ENCODE data around the gene TMC1.

The TMC1 gene

GRCh38 chr9:72685911-72686310 is 164.5 kb downstream of the TMC1 start:
- DNase-seq, result no peak

DNA sequence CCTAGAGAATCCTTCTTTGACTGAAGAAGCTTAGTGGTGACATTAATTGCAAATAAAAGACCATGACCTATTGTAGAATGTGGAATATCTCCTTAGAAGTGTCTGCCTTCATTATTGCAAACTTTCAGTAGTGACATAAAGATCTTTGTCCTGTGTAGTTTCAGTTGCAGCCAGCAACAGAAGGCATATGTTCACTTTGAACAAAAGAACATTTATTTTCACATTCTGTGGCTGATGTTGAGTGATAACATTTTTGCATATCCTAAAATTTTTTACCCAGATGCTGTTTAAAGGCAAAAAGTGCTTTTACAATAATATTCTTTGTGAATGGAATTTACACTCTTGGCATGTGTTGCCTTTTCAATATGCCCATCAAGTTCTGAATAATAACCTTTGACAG is 165.9 kb downstream of the TMC1 start:
- no peak for DNase-seq

GRCh38 chr9:72691671-72692070 is 170.3 kb downstream of the TMC1 start:
- no peak for DNase-seq

- no peak for DNase-seq
Observed at GRCh38 chr9:72695365-72695764, 174.0 kb downstream of the TMC1 start.

DNA sequence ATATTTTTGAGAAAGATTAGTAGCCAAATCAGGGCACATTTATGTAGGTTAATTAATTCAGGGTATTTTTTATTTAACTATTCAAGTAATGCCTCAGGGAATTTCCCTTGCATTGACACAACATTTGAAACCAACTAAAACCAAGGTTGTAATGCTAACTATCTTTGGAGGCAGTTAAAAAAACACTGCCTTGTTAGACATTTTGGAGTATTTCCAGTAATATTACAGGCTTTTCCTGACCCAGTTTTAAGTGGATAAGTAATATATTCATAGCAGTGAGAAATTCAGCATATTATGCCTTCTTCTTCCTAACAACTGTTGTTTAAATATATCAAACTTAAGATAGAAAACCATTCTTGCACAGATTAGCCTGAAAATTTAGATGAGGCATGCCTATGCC is 175.1 kb downstream of the TMC1 start:
- DNase-seq, result no peak

GRCh38 chr9:72701510-72701909 is 180.1 kb downstream of the TMC1 start:
- no peak for DNase-seq

- DNase-seq, result no peak
Observed at GRCh38 chr9:72703574-72703973, 182.2 kb downstream of the TMC1 start.

- DNase-seq, result no peak
Observed at GRCh38 chr9:72704688-72705375, 183.4 kb downstream of the TMC1 start.

DNA sequence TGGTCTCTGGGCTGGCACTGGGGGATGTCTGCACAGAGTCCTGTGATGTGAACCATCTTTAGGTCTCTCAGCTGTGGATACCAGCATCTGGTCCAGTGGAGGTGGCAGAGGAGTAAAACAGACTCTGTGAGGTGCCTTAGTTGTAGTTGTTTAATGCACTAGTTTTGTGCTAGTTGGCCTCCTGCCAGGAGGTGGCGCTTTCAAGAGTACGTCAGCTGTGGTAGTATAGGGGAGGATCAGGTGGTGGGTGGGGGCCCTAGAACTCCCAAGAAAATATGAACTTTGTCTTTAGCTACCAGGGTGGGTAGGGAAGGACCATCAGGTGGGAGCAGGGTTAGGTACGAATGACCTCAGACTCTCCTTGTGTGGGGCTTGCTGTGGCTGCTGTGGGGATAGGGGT is 197.1 kb downstream of the TMC1 start:
- DNase-seq, result no peak

- DNase-seq, result no peak
Observed at GRCh38 chr9:72721067-72721466, 199.7 kb downstream of the TMC1 start.

- DNase-seq, result no peak
Observed at GRCh38 chr9:72726947-72727346, 205.5 kb downstream of the TMC1 start.

GRCh38 chr9:72728031-72728770 is 206.8 kb downstream of the TMC1 start:
- DNase-seq, result no peak

GRCh38 chr9:72733895-72734294 is 212.5 kb downstream of the TMC1 start:
- DNase-seq, result no peak

DNA sequence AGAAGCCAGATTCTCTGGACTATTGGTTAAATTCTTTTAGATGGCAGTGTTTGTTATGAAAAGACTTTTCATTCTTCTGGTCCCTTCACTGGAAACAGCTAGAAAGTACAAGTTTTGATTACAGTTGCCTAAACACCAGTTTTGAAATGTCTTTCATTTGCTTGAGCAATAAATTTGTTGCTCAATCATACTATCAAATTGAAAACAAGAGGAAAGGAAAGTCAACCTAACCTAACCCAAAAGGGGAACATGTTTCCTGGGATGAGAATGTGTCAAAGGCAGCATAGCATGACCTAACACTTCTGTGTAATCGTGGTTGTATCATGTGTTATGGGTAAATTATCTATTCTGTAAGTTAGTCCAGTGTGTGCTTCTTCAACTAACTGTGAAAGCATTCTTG is 213.2 kb downstream of the TMC1 start:
- DNase-seq, result no peak

- DNase-seq, result no peak
Observed at GRCh38 chr9:72743836-72744235, 222.4 kb downstream of the TMC1 start.

DNA sequence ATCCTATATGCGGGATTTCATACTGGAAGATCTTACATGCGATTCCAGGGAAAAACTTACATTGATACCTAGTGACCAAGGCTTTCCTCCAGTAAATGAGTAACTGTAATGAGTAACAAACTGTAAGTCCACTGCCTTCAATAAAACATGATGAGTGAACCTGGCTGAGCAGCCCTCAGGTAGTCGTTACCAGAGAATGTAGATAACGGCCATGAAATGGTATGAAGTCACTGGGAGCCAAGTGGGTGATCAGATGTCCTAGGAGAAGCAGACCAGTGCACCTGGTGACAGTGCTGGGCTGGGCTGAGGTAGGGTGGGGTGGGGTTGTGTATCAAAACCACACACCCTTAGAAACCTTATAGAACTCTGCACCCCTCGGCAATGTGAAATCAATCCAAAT is 227.9 kb downstream of the TMC1 start:
- no peak for DNase-seq

DNA sequence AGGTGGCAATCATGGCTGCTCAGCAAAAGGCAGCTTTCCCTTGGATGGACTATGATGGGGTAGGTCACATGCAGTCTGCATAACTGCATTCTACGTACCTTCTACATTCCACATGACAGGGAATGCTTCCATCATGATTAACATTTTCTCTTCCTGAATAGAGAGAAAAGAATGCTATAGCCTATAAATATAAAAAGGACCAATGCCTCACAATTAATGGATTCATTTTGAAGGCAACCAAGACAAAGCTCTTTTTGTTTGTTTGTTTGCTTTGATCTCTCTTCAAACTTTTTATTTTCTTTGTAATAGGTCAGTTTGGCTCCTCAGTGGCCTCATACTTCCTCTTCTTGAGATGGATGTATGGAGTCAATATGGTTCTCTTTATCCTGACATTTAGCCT is 230.1 kb downstream of the TMC1 start:
- no peak for DNase-seq

DNA sequence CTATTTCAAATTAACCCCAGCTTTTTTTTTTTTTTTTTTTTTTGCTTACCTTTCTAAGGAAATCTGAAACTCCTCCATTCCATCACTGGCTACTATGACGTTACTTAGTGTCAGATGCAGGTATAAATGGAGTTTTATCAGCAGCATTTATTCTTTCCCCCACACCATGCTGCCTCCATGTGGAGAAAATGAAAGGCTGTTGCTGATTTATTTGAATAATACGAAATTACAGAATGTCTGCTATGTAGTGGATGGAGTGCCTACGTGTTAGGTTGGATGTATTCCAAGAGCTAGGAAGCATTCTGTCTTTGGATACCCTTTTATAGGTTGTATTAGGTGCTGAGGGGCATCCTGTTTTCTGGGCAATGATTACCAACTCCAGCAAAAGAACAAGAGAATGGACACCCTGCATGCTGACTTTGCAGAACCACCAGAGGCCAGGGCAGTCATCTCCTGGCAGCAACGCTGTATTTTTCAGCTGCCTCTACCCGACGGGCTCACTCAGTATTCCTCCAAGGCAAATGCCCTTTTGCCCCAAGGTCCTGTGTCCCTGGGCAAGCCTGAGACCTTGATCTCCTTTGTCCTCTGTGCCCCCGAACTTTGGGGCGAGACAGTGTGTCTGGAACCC is 232.0 kb downstream of the TMC1 start:
- no peak for DNase-seq

DNA sequence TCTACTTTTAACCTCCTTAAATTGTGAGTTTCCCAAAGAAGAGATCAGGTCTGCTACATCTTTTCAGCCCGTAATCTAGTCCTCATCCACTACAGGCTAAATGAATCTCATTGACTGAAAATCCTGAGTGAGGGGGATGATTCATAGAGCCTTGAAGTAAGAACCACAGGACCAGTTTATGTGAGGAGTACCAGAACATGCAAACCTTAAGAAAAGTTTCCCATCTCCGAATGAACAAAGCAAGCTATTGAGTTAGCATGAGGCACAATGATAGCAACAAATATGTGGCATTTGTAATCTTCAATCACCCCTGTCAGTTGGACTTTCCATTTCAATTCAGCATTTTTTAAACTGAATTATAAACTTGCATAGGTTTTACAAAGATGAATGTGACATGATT is 234.4 kb downstream of the TMC1 start:
- DNase-seq, result no peak

DNA sequence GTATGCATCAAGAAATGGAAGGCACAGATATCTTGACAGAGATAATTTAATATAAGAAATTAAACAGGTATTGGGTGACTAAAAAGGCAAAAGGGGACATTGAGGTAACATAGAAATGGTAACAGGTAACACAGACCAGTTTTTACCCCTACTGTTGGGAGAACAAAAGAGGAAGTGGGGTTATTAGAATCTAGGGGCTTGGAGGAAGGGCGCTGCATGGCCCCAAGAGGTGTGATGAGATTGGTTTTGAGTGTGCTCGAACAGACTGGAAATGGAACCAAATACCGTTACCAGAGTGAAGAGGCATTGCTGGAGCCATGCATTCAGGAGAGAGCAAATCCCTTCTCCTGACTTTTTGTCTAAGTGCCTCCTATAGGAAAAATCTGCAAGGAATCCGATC is 237.5 kb downstream of the TMC1 start:
- no peak for DNase-seq

GRCh38 chr9:72763022-72763421 is 241.6 kb downstream of the TMC1 start:
- no peak for DNase-seq

DNA sequence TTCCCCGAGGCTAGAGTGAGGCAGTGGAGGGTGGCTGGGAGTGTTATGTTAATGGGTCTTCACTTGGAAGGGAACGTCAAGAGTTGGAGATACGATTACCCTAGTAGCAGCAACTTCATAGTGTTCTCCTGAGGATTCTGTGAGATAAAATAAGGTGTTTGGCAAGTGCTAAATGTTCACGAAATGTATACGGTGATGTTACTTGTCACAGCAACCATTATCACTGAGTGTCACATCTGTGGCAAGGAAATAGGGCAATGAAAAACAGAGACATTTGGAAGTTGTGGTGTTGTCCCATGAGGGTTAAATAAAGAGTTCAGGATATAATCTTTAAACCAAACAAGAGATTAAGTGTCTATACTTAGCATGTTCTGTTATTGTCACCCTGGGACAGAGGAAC is 248.1 kb downstream of the TMC1 start:
- DNase-seq, result no peak

DNA sequence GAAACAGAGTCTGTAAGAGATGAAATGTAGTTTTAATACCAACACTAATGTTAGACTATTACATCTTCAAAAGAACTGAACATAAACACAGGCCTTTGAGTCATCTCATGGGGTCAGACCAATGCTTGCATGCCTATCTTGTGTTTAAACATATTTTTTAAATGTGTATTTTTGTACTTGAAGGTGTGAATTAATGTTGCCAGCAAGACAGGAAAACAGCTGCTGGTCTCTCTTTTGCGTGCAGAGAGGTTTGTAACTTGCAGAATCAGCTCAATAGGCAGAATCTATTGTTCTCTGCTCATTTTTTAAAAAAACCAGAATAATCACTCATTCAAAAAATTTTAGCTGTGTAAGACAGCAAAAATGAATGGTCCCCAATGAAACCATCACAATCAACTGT is 251.3 kb downstream of the TMC1 start:
- DNase-seq, result no peak

DNA sequence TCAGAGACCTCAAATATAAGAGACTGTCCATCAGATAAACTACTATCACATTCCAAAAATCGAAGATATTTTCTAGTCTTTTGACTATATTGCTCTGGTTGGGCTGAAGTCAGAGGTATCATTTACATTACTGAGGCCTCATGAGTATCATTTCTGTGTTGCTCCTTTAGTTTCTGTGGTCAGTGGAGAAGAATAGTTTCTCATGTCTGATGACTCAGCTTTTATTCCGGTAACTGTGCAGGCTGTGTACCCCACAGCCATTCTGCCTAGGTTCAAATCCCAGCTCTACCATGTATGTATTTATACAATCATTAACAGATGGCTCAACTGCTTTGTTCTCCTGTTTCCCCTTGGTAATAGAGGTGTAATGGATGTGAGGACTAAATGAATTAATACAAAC is 252.2 kb downstream of the TMC1 start:
- no peak for DNase-seq
